ENCODE results near the gene PTPRH. TPM values are rescaled to one million over a fixed set of nuclear protein-coding genes. Genes with fewer than 3 reads are reported as not detected.

PTPRH gene
- total and polyA plus RNA-seq, 9 of the 15 experiments (the other 6 are each of a cell fraction or from before 2014, with no cell fraction given), result 0.87 to 34.3 (median 22.7) TPM

DNA sequence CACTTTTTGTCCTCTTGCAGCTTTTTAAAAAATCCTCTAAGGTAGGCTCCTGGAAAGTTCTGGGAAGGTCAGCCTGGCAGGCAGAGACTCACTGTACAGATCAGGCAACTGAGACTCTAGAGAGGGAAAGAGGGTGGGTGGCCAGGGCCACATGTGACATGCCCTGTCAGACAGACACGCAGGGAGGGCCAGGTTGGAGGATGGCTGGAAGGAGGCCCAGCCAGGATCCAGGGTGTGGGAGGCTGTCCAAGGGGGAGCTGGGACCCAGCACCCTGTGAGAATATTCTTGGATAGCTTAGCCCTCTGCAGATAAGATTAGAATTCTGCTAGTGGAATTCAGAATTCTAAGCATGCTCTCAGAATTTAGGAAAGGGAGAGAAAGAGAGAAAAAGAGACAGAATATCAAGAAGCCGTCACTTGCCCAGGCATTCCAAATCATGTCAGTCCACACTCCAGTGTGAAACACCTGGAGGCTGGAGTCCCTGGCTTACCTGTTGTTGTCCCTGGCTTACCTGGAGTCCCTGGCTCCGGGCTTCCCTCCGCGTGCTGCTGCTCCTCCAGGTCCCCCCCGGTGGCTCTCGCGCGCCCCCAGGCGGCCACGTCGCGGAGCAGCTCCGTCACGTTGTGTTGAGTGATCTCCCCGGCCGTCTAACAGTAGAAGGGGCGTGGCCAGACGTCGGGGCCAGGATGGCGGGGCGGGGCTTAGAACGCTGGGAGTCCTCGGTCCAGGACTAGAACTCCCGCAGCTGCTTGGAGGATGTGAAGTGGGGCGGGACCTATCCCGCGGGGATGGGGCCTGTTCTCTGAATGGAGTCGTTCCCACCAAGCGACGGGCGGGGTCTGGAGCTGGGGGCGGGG is 48.9 kb downstream of the PTPRH start (continued):
- TF ChIP-seq PTTG1 (tag; IDR thresholded peaks at IDR 0.05; ENCODE audit: low read depth) (no peak), LEF1 (IDR thresholded peaks at IDR 0.05) (no peak), PHF20 (IDR thresholded peaks at IDR 0.05; ENCODE audit: partially characterized antibody) (no peak), ZEB2 (IDR thresholded peaks at IDR 0.05) (peak; percentile 98), ZSCAN32 (CRISPR knock-in tag; IDR thresholded peaks at IDR 0.05) (no peak), HMG20A (CRISPR knock-in tag; conservative IDR thresholded peaks at IDR 0.05) (no peak), KAT8 (IDR thresholded peaks at IDR 0.05; ENCODE audit: low read depth) (no peak), PHB (CRISPR knock-in tag; IDR thresholded peaks at IDR 0.05) (no peak), HCFC1 (IDR thresholded peaks at IDR 0.05; ENCODE audit: low read depth, low read length) (peak; percentile 31; the same call in 1 of the 2 replicates), TCF7 (IDR thresholded peaks at IDR 0.05; ENCODE audit: borderline replicate concordance) (no peak; the same call in 1 of the 2 replicates), RAD51 (IDR thresholded peaks at IDR 0.05; ENCODE audit: borderline replicate concordance, low read depth) (no peak), TAL1 (IDR thresholded peaks at IDR 0.05) (no peak), CC2D1A (IDR thresholded peaks at IDR 0.05) (peak; percentile 73), ASH1L (IDR thresholded peaks at IDR 0.05; ENCODE audit: borderline replicate concordance, low read depth, partially characterized antibody) (no peak), MTF1 (CRISPR knock-in tag; IDR thresholded peaks at IDR 0.05; ENCODE audit: borderline replicate concordance) (no peak), SMAD1 (IDR thresholded peaks at IDR 0.05; ENCODE audit: low read depth, low read length, partially characterized antibody) (no peak), KLF13 (tag; IDR thresholded peaks at IDR 0.05; ENCODE audit: borderline replicate concordance, low read depth) (no peak), ARHGAP35 (IDR thresholded peaks at IDR 0.05; ENCODE audit: partially characterized antibody) (no peak), GATAD2A (IDR thresholded peaks at IDR 0.05) (0 out of 2 replicates have a peak, but pooled peaks have one; percentile 65), CBX2 (IDR thresholded peaks at IDR 0.05; ENCODE audit: insufficient read depth, low read length, poor library complexity, severe bottlenecking) (no peak), XRCC5 (IDR thresholded peaks at IDR 0.05; ENCODE audit: low read depth, low read length) (peak; percentile 94), FOXJ2 (tag; IDR thresholded peaks at IDR 0.05) (0 out of 2 replicates have a peak, but pooled peaks have one; percentile 45), RCOR1 (IDR thresholded peaks at IDR 0.05; ENCODE audit: borderline replicate concordance in 1 of 2, low read depth in 2 of 2, low read length in 2 of 2) (peak; percentile 10 to 83; a peak in 1 of 4 replicates)
- TF ChIP-seq, protein P1, sequence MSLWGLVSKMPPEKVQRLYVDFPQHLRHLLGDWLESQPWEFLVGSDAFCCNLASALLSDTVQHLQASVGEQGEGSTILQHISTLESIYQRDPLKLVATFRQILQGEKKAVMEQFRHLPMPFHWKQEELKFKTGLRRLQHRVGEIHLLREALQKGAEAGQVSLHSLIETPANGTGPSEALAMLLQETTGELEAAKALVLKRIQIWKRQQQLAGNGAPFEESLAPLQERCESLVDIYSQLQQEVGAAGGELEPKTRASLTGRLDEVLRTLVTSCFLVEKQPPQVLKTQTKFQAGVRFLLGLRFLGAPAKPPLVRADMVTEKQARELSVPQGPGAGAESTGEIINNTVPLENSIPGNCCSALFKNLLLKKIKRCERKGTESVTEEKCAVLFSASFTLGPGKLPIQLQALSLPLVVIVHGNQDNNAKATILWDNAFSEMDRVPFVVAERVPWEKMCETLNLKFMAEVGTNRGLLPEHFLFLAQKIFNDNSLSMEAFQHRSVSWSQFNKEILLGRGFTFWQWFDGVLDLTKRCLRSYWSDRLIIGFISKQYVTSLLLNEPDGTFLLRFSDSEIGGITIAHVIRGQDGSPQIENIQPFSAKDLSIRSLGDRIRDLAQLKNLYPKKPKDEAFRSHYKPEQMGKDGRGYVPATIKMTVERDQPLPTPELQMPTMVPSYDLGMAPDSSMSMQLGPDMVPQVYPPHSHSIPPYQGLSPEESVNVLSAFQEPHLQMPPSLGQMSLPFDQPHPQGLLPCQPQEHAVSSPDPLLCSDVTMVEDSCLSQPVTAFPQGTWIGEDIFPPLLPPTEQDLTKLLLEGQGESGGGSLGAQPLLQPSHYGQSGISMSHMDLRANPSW (CRISPR knock-in tag; IDR thresholded peaks at IDR 0.05), result no peak
- TF ChIP-seq, protein P2, sequence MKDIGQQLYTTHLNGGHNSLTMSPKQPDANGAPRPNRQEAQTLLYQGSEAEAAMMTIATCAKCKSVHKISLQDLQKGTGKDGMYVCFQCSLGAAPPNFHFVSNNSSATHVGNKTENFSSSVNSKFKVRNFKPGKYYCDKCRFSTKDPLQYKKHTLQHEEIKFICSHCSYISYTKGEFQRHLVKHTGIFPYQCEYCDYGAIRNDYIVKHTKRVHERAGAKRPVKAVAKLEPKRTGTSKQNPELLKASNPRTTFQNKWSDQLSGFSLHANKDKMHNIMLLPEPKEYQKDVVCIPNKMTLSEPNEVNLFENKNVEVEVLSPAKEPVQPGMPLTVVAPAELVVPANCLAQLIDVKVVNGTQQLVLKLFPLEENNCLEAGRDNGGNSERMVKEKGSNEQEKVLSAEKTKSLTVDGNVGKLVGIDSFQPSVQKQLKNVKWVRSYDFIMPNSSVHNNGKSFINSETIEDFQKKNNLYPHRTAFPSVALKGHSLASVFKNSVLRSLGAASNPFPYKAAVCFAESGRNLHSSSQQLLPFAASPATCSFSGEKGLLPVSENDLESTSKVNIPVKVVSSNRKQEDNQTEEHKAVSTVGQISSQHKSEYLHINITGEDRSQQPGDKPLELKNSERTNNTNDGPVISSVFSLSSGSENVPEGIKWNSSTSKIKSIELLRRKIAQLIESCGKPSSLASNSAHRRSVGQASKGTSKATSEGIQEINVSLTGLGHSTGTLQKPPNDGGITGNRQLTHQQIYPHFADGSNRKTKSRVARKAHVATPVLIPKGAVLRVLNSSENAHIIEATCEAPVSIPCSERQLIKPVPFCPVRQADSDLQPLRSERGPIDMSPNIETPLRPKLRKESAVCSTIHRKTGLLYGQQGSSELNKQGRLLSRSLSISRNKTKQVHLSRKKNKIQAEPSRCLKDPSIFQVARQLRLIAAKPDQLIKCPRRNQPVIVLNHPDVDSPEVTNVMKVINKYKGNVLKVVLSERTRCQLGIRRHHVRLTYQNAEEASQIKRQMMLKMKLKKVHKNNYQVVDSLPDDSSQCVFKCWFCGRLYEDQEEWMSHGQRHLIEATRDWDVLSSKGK (CRISPR knock-in tag; IDR thresholded peaks at IDR 0.05), result no peak

Measured in K562 (cell line).